Raji (cell line): ENCODE data around the gene UBE4A.

Experiments used
- POLR2A ChIP-seq: IDR thresholded peaks from 2 replicates; pipeline ENCODE4 v1.6.1; 2011; ENCODE audit warnings: low read depth, low read length, control low read depth; ENCODE audit not compliant: insufficient read depth

Gene UBE4A

DNA sequence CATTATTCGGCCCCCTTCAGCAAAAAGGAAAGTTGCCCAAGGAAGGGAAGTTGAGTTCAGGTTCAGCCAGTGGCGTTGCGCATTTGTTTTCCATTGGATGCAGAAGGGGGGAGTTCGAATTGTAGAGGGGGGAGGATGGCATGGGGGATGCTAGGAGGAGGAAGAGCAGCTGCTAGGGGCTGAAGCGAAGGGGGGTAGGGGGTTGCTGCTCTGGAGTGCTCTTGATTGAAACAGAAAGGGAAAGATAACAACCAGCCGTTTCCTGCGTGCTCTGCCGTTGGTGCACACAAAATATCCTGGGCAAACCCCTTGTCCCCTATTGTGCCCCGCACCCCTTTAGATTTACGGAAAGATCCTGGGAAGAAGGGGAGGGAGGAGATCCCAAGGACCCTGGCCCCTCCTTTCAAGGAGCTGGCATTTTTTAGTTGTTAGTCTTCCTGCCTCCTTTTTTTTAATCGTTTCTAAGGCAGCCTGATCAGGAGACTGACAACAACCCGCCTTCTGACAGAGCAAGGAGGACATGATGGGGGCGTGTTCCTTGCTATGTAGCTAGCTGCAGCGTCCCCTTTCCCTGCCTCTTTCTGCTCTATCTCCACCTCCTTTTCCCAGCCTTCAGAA lies 79.0 kb downstream of the UBE4A start:
- TF ChIP-seq POLR2A, result no peak

DNA sequence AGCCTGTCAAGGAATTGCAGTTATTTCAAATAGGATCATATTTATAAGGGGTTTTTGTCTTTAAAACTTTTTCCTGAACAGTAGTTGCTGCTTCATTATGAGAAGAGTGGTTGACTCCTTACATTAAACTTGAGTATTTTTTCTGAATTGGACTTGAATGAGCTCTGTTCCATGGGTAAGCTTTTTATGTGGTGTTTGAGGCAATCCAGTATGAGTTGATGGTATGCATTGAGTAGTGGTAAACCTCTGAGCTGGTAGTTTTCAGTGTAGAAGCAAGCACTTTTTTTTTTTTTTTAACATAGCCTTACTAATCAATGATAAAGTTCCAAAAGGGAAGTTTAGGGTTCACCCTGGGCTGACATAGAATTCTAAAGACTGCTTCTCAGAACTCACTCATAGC lies 80.2 kb downstream of the UBE4A start:
- no peak for TF ChIP-seq POLR2A

DNA sequence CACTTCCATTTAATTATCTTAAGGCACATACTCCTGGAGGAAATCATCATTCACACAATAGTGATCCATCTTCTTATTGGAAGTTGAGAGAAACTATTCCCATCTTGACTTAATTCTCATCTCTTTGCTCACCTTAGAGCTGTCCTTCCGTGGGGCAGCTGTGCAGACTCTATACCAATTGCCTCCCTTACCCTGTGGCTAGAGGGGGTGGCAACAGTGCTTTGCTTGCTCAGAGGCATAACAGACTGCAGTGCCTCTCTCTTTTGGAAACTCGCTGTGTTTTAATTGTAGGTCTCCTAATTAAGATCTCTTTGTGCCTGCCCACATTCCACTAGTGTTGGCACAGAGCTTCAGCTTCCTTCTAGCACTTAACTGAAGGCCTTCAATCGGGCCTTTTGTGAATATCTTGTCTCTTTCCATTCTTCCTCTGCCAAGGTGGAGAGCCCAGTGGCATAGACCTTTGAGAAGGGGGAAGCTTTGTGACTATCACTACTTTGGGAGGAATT lies 82.4 kb downstream of the UBE4A start:
- TF ChIP-seq POLR2A, result no peak

DNA sequence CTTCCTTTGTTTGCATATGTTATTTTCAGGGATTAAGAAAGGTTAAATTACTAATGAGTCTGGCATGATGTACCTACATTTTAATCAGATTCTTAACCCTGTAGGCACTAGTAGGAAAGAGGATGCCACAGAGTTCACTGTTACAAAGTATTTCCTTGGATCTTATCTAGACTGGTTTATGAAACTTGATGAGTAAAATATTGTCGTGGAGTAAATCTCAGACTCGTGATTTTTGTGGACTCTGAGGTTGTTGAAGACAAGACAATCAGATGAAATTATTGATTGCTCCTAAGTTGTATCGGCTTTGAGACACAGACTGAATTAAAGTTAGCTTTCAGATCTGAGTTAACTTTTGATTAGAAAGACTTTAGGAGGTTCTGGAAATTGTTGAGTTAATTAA lies 82.9 kb downstream of the UBE4A start:
- TF ChIP-seq POLR2A, result no peak

DNA sequence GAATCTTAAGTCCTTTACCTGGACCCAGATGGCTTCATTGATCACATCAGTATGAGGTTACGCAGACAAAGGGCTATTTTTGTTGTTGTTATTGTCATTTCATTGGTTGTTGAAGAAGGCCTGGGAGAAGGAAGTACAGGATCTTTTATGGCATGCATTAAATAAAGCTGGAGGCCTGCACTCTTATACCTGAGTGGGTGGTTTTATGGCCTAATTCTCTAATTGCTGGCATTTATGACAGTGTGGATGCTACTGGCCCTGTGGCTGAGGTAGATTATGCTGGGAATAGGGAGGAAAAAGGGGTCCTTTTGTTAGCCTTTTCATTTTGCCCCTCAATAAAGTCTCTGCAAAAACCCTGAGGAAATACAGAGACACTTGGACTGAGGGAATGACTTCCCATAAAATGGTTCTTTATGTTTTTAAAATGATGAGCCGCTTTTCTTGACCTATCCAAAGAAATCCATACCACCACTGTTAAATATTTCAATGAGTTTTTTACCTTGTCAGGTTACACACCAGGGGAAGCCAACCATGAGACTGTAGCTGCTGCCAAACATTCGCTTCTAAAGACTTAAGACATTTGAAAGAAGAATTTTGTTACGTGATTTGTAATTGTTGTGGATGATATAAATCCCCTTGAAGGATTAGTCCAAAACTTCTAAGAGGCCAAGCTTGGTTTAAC lies 83.6 kb downstream of the UBE4A start:
- TF ChIP-seq POLR2A, result no peak

DNA sequence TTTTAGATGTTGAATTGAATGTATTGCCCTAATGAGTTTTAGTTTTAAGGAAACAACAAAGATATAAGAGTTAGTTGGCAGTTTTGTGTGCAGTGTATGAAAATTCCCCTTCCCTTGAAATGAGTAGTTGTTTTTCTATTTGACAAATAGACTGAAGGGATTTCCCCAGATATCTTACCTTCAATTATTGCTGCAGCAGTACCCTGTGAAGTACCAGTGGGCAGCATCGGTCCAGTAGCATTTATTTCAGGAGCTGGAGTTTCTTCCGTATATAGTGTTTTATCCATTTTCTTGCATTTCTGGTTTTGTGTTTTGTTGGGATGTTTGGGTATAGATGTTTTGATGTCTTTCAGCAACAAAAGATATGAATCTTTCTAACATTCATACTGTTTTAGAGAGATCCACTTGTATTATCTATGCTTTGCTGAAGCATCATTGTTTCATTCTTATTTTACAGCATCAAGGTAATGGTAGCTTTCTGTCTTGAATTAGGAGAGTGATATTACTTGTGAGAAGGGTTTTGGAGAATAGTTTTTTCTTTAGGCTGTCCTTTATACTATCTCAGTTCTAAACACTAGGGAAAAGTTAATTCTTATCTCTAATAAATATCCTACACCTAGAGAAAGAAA lies 84.3 kb downstream of the UBE4A start:
- no peak for TF ChIP-seq POLR2A

DNA sequence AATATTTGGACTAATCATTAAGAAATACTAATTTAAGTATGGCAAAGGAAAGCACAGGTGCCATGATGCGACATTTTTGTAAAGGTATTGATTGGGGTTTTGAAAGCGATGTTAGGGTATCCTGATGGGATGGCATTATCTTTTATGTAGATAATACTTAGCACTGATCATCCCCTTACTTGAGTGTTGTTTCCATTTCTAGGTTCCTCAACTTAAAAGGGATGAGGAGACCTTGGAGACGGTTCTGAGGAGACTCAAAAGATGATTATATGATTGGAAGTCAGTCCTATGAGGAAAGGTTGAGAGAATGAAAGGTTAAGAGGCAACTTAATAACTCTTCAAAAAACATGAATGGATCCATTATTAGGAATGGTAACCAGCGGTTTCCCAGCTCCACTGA lies 88.0 kb downstream of the UBE4A start:
- no peak for TF ChIP-seq POLR2A

DNA sequence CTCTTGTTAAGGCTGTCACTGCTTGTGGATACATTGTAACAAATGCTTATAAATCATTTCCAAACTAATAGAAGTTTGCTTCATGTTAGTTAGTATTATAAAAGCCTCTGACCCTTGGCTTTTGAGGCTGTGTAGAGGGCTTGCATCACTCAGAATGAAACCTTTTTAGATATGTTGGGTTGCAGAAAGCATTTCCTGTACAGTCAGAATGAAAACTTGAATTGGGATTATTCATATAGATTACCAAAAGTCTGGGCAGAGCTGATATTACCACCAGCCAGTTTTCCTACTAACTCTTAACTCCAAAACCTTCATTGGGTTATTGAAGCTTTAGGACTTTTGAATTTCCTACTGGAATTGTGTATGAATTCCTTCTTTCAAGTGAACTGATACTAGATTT lies 88.9 kb downstream of the UBE4A start:
- no peak for TF ChIP-seq POLR2A
